Measurements from ENCODE around the gene CCNQ. TPM values are rescaled to one million over a fixed set of nuclear protein-coding genes. Genes with fewer than 3 reads are reported as not detected.
A peak's percentile ranks its signal among the peaks of the same experiment; 100 is the strongest.

The CCNQ gene
- total RNA-seq, 1 donor from 2014 or later, result 52.7 TPM

DNA sequence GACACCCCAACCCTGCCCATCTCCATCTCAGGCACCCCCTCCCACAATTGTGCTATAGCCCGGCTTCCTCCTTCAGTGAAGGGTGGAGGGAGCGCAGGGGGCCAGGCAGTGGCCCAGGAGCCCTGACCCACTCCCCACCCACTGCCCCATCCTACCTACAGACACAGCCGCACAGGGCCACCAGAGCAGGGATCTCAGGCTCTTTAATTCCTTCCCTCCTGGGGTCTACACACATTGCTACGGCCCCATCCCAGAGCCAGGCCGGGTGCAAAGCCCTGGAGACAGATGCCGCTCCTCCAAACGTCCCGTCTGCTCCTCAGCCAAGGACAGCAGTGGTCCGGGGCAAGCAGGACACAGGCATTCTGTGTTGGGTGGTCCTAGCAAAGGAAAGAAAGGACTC lies 35.3 kb upstream of the CCNQ start:
- DNase-seq (ENCODE audit: low spot score in 2 of 2), result peak in 1 of 2 donors; percentile 4
- intact Hi-C loops (cut with DNase I), result no loop called here
- H3K9me3 ChIP-seq, result peaks cover 0 to 3% of the 10 kb centered on the region in 2 donors
- H3K27ac ChIP-seq, result no peak overlapping the region
- H3K4me1 ChIP-seq, result no peaks in the 10 kb centered on the region
- no peaks in the 10 kb centered on the region for H3K36me3 ChIP-seq
- H3K4me3 ChIP-seq, result no peak overlapping the region
- H3K27me3 ChIP-seq, result peaks cover 4% of the 10 kb centered on the region
- TF ChIP-seq, protein P1, sequence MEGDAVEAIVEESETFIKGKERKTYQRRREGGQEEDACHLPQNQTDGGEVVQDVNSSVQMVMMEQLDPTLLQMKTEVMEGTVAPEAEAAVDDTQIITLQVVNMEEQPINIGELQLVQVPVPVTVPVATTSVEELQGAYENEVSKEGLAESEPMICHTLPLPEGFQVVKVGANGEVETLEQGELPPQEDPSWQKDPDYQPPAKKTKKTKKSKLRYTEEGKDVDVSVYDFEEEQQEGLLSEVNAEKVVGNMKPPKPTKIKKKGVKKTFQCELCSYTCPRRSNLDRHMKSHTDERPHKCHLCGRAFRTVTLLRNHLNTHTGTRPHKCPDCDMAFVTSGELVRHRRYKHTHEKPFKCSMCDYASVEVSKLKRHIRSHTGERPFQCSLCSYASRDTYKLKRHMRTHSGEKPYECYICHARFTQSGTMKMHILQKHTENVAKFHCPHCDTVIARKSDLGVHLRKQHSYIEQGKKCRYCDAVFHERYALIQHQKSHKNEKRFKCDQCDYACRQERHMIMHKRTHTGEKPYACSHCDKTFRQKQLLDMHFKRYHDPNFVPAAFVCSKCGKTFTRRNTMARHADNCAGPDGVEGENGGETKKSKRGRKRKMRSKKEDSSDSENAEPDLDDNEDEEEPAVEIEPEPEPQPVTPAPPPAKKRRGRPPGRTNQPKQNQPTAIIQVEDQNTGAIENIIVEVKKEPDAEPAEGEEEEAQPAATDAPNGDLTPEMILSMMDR (IDR thresholded peaks at IDR 0.05), result no peak

- no peak for DNase-seq (ENCODE audit: low spot score in 2 of 2)
- H3K4me3 ChIP-seq, result no peak overlapping the region
Measured at GRCh38 chrX:153633607-153634180, 34.8 kb upstream of the CCNQ start.

DNA sequence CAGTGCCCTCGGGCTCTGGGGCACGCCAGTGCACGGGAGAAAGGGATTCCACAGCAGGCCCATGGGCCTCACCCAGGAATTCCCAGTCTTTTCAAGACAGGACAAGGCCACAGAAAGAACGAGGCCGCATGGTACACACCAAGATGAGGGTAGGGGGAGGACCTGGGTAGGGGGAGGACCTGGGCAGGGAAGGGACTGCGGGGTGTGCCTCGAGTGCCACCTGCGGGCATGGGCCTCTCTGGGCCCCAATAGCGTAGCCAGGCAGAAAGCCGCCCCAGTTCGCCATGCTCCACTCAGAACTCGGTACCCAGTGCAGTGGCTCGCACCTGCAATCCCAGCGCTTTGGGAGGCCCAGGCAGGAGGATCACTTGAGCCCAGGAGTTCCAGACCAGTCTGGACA lies 34.1 kb upstream of the CCNQ start:
- H3K9me3 ChIP-seq, result peaks cover 0 to 3% of the 10 kb centered on the region in 2 donors
- H3K4me1 ChIP-seq, result no peaks in the 10 kb centered on the region
- H3K27me3 ChIP-seq, result peaks cover 4% of the 10 kb centered on the region
- no peak overlapping the region for H3K4me3 ChIP-seq
- no peaks in the 10 kb centered on the region for H3K36me3 ChIP-seq
- TF ChIP-seq, protein P1 (IDR thresholded peaks at IDR 0.05), result no peak
- H3K27ac ChIP-seq, result no peak overlapping the region
- no peak for DNase-seq (ENCODE audit: low spot score in 2 of 2)
- intact Hi-C loops (cut with DNase I), result no loop called here

More at GRCh38 chrX:153633607-153634180, 34.8 kb upstream of the CCNQ start:
- peaks cover 4% of the 10 kb centered on the region for H3K27me3 ChIP-seq
- TF ChIP-seq, protein P1 (IDR thresholded peaks at IDR 0.05), result no peak
- H3K27ac ChIP-seq, result no peak overlapping the region
- H3K9me3 ChIP-seq, result peaks cover 0 to 3% of the 10 kb centered on the region in 2 donors
- H3K4me1 ChIP-seq, result no peaks in the 10 kb centered on the region
- no peaks in the 10 kb centered on the region for H3K36me3 ChIP-seq
- intact Hi-C loops (cut with DNase I), result no loop called here

- TF ChIP-seq, protein P1 (IDR thresholded peaks at IDR 0.05), result no peak
- Histone ChIP-seq H3K36me3 (no peaks in the 10 kb centered on the region), H3K27me3 (peaks cover 4% of the 10 kb centered on the region), H3K4me1 (no peaks in the 10 kb centered on the region), H3K4me3 (no peak overlapping the region), H3K27ac (no peak overlapping the region), H3K9me3 (peaks cover 0 to 3% of the 10 kb centered on the region in 2 donors)
- no peak for DNase-seq (ENCODE audit: low spot score in 2 of 2)
- intact Hi-C loops (cut with DNase I), result no loop called here
Measured at GRCh38 chrX:153632595-153632946, 33.6 kb upstream of the CCNQ start.

- no peak for DNase-seq (ENCODE audit: low spot score in 2 of 2)
- Histone ChIP-seq H3K27ac (no peak overlapping the region), H3K36me3 (no peaks in the 10 kb centered on the region), H3K4me1 (no peaks in the 10 kb centered on the region), H3K4me3 (no peak overlapping the region), H3K27me3 (peaks cover 4% of the 10 kb centered on the region), H3K9me3 (peaks cover 0 to 3% of the 10 kb centered on the region in 2 donors)
- TF ChIP-seq, protein P1 (IDR thresholded peaks at IDR 0.05), result no peak
- intact Hi-C loops (cut with DNase I), result no loop called here
Measured at GRCh38 chrX:153631907-153632594, 33.1 kb upstream of the CCNQ start.
